Measurements from ENCODE around the gene WNK1.
"Not testable (repeated sequence)": the region's sequence is repeated elsewhere in the genome, so short reads cannot be mapped to it uniquely, and the experiment has no call there.

The WNK1 gene

DNA sequence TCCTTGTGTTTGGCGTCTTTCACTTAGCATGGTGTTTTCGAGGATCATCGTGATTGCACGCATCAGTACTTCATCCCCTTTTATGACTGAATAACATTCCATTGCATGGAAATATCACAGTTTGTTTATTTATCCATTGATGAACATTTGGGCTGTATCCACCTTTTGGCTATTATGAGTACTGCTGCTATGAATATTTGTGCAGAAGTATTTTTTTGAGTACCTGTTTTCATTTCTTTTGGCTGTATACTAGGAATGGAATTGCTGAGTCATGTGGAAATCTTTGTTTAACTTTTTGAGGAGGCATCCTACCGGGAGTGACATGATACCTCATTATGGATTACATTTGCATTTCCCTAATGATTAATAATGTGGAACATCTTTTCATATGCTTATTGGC is 66.4 kb downstream of the WNK1 start:
- DNase-seq, result no peak

DNA sequence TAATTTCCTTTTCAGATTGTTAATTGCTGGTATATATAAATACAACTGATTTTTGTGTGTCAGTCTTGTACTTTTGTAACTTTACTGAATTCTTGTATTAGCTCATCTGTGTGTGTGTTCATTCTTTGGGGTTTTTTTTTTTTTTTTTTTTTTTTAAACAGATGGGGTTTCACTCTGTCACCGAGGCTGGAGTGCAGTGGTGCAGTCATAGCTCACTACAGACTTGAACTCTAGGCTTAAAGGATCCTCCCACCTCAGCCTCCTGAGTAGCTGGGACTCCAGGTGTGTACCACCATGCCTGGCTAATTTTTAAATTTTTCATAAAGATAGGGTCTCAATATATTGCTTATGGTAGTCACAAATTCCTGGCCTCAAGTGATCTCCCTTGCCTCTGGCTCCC is 68.0 kb downstream of the WNK1 start:
- DNase-seq, result no peak

DNA sequence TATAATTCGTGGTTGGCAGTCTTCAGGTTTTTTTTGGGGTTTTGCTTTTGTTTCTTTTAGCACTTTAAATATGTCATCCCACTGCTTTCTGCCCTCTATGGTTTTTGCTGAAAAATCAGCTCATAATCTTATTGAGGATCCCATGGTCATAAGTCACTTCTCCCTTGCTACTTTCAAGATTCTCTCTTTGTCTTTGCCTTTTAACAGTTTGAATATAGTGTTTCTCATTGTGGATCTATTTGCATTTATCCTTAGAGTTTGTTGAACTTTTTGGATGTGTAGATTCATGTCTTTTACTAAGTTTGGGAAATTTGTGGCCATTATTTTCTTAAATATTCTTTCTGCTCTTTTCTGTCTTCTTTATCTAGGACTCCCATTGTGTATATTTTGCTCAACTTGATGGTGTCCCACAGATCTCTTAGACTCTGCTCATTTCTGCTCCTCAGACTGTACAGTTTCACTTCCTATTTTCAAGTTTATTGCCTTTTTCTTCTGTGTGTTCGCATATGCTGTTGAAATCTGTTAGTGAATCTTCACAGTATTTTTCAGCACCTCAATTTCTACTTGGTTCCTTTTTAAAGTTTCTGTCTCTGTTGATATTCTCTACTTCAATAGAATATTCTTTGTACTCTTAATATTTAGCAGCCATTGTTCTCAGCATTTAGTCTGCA is 70.8 kb downstream of the WNK1 start:
- DNase-seq, result no peak

DNA sequence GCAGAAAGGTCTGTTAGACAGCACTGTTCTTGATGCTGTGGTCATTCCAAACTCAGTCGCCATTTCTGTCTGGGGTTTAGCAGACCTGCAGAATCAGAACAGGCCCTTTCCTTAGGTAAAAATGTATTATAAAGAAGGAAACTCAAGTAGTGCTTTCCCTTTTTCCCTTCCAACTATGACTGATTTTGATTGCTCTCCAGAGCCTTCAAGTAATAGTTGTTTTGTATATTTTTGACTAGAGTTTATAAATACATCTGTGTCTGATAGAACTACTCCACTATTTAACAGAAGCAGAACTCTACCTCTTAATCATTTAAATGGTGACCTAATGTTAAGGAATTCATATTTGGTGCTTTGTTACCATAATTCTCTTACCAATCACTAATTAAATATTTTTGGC is 74.0 kb downstream of the WNK1 start:
- no peak for DNase-seq

DNA sequence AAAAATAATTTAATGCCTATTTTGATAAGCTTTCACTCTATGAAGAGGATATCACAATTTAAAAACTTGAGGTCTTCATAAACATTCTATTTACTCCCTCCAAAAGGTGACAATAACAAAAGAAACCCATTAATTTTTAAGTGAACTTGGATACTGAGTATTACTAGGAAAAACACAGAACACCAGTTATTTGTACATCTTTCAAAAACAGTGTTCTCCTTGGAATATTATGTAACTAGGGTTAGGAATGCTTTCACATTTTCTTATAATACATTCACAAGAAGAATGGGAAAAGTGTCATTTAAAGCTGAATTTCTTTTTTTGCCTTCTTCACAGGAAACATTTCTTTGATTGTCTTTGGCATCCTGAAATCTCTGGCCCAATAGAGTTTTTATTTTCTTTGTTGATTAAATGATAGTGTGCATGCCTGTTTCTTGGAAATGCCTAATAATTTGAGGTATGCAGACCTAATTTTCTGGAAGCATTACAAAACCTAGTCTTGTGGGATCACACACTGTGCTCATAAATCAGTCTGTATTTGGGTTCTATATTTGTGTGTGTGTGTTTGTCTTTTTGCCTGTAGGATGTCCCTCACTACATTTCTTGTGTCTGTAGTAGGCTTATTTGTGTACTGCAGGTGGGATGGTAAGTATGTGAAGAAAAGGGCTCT is 76.5 kb downstream of the WNK1 start:
- no peak for DNase-seq

DNA sequence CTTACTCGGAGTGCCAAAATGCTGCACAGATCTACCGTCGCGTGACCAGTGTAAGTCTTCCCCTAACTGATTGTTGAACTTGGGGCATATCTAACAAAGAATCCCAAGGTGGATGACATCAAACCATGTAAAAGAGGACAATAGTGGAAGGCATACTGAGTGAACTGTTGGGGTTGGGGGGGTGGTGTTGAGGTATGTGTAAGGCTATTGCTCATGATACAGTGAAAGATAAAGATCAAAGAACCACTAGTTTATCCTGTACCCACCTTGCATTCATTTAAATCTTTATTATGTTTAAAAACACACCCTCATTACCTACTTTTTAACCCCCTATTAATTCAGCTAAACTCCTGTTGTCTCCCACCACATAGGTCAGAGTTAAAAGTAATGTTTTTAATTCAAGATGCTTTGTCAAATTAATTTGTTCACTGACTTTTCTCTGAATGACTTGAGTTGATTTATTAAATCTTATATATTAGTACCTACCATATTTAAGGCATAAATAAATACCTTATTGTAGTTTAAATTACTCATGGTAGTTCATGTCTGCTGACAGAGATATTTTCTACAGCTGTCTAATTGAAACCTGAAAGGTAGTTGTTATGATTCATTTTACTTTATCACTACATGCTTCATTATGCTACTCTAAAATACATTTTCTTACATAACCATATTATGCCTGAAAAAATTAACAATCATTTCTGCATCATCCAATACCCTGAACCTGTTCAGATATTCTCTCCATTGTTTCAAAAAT is 77.9 kb downstream of the WNK1 start:
- no peak for DNase-seq

DNA sequence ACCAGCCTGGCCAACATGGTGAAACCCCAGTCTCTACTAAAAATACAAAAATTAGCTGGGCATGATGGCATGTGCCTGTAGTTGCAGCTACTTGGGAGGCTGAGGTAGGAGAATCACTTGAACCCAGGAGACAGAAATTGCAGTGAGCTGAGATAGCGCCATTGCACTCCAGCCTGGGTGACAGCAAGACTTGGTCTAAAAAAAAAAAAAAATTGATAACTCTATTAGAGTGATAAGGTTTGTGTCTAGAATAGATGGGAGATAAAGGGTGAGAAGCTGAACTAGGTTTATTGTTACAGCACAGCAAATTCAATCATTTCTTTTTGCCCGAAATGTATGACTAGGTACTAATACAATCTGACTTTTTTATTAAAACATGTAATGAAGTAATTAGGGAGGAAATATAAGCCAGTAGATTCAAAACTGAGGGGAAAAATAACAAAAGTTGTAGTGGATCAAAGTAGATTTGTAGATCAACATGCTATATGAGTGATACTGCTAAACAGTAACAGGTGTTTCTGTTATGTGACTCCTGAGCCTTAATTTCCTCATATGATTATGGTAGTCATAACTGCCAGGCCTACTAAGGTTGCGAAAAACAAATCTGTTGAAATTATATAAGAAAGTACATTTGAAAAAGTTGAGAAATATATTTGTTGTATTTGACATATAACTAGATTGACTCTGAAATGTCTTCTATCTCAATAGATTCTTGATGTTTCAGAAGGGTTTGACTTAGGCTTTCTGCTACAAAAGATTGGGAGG is 83.6 kb downstream of the WNK1 start:
- no peak for DNase-seq

DNA sequence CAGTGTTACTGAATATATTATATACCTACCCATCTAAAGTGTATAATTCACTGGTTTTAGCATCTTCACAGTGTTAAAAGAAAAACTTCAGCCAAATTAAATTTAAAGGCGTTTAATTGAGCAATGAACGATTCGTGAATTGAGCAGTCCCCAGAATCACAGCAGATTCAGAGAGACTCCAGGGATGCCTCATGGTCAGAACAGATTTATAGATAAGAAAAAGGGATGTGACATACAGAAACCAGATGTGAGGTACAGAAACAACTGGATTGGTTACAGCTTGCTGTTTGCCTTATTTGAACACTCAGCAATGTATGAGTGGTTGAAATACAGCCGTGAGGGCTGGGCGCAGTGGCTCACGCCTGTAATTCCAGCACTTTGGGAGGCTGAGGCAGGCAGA is 84.6 kb downstream of the WNK1 start:
- no peak for DNase-seq

DNA sequence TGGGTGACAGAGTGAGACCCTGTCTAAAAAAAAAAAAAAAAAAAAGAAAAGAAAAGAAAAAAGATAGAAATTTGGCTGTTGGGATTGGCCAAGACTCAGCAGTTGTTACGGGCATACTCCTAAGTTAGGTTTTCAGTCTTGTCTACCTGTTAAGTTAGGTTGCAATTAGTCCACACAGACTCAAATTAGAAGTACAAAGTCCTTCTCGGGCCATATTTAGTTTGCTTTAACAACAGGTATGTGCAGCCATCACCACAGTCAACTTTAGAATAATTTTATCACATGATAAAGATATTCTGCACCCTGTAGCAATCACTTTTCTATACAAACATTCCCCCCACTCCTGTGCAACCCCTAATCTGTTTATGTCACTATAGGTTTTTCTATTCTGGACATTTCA is 85.2 kb downstream of the WNK1 start:
- no peak for DNase-seq

DNA sequence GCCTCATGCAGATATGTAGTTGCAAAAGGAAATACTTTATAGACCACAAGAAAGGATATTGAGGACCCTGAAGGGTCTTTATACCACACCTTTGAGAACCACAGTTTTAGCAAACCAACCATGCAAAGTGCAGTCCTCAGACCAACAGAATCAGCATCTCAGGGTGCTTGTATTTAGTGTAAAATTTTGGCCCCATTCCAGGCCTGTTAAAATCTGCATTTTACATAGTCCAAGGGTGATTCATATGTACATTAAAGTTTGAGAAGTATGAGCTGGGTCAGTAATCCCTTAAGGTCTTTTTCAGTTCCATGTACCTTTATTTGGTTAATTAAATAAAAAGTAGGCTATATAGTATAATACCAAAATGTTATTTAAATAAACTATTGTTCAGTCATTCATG is 91.2 kb downstream of the WNK1 start:
- DNase-seq, result no peak

DNA sequence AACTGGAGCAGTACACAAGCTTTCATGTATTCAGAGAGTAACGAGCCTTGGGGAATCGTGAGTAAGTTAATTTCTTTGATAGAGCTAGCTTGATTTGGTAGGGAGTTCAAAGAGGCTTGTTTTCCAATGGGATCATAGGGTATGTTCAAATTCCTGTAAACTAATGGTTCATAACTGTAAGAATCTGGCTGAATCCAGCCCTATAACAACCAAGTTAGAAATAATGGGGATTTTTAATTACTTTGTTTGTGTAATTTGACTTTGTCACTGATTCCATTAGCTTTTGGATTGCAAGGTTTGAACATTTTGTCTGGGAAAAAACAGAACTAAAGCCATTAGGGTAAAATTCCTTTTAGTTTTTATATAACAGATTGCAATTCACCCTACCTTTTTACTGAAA is 94.0 kb downstream of the WNK1 start:
- no peak for DNase-seq

DNA sequence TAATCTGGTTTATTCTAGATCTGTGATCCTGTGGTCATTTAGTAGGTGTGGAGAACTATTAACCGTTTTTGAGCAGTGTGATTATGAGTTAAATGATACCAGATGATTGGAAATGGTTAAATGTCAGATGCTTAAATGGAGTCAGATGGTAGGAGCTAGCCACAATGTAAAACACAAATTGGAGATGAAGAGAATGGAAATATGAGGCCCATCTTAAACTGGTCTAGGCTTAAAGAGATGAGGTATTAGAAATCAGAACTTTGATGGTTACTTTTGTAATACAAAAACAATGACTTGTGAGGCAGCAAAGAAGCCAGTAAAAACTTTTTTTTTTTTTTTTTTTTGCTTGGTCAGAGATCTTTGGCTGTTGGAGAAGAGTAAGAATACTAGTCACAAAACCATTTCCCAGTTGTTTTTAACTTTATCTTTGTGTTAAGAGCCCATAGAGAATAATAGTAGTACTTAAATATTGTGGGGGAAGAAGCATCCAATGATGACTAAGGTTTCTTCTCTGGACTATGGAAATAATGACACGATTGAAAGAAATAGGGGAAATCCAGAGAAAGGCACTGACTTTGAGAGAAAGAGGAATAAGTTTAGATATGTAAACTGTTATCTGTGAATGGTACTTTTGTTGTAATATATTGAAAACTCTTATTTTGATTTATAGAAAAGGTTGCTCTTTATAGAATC is 95.9 kb downstream of the WNK1 start:
- DNase-seq, result no peak

DNA sequence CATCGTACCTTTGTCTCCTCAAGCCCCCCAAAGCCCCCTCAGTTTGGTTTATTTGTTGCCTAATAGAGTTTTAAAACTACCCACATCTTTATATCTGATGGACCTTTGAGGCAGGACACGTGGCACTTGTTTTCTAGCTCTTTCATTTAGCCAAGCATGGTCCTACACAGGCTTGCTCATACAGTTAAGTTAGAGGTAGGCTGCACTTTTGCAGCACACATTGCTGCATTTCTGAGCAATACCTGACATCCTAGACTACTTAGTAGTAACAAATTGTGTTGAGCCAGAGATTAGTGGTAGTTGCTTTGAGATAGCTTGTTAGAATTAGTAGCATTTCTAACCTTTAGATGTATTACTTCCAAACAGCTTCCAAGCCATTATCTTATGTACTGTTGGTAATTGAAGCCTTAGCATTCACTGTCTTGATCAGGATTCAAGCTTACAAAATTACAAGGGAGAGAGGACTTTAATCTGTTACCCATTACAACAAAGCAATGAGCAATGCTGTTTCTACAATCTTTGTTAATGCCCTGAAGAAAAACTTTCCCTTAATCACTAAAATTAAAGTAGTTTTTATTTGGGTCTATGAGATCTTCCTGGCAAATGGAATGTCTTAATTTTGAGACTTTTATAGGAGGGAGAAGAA is 96.6 kb downstream of the WNK1 start:
- DNase-seq, result no peak

DNA sequence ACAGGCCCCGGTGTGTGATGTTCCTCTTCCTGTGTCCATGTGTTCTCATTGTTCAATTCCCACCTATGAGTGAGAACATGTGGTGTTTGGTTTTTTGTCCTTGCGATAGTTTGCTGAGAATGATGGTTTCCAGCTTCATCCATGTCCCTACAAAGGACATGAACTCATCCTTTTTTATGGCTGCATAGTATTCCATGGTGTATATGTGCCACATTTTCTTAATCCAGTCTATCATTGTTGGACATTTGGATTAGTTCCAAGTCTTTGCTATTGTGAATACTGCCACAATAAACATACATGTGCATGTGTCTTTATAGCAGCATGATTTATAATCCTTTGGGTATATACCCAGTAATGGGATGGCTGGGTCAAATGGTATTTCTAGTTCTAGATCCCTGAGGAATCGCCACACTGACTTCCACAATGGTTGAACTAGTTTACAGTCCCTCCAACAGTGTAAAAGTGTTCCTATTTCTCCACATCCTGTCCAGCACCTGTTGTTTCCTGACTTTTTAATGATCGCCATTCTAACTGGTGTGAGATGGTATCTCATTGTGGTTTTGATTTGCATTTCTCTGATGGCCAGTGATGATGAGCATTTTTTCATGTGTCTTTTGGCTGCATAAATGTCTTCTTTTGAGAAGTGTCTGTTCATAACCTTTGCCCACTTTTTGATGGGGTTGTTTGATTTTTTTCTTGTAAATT is 97.5 kb downstream of the WNK1 start:
- not testable (repeated sequence) for DNase-seq

DNA sequence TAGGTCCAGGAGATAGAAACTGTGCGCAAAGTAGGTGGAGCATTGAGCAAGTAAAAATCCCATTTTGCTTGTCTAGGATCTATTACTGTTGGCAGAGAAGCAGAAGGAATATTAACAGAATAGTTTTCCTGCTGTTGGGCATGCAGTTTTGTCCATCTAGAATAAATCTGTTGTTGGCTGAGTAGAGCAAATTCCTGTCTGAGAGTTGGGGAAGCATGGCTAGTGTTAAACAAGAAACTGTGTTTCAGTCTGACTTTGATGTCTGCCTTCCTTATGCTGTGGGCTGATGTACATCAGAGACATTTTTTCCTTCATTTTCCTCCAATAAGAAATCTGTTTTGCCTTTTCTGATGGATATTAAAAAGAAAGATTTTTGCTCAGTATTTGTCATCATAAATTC is 99.0 kb downstream of the WNK1 start:
- no peak for DNase-seq

DNA sequence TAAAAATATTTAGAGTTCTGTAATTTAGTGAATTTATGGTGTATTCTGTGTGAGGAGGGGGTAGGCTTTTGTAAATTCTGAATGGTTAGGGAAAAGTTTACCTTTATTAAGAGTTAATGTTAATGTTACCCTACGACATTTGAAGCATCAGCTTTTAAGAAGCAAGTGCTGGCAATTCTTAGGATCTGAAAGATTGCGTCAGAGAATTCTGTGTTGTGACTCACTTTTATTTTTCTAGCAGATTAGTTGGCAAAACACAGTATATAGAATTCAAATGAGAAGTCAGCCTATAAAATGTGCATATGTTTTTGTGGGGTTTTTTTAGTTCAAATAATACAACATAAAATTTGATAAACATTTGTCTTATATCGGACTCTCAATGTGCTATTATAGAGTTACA is 99.5 kb downstream of the WNK1 start:
- DNase-seq, result no peak

DNA sequence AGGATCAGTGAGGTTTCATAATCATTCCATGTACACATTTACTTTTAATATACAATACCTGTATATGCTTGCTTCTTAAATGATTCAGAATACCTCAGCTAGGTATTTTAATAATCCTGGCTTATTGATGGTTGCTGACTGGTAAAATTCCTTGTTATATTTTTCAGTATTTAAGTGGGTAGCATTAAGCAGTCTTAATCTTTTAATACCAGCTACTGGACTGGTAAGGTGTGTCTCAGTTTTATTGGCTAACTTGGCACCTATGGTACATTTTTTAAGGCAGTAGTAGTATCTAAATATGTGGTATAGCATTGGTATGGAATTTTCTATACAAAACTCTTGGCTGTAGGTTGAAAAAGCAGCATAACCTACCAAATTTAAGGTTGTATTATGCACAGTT is 100.5 kb downstream of the WNK1 start:
- no peak for DNase-seq

DNA sequence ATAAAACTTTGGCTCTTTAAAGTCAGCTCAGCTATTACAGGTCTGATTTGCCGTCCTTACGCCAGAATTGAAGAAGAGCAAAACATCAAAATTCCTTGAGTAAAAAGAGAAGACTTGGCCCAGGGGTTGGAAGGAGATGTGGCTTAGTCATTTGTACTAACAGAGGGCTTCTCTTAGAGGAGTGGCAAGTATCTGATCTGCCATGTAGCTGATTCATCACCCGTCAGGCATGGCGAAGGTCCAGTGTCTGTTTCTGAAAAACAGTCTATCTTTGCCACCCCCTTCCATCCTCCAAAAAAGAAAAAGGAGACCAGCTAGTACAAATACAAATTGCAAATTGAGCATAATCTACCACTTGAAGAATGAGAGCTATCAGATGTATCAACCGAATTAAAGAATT is 105.2 kb downstream of the WNK1 start:
- no peak for DNase-seq

DNA sequence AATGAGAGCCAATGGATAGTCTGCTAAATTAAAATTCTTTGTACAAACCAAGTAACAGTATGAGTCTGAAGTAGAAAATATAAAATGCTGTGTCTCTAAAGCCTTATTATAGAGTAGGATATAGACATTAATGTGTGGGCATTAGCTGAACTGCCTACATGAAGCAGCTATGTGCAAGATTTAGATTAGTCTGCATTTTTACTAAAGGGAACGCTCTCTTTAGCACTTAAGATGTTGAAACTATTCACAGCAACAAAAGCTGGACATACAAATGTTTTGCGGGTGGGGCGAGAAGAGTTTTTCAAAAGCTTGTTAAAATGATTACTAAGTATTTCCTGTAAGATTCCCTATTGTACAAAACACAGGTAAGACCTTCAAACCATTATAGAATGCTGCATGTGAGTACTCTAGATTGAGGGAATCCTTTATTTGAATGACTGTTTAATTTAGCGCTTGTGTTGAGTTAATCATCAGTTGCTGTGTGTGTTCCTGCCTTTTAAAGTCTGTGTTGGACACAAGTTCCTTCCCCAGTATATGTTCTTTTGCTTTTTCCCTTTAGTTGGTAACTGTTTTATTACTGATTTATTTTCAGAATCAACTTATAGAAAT is 110.0 kb downstream of the WNK1 start:
- no peak for DNase-seq

DNA sequence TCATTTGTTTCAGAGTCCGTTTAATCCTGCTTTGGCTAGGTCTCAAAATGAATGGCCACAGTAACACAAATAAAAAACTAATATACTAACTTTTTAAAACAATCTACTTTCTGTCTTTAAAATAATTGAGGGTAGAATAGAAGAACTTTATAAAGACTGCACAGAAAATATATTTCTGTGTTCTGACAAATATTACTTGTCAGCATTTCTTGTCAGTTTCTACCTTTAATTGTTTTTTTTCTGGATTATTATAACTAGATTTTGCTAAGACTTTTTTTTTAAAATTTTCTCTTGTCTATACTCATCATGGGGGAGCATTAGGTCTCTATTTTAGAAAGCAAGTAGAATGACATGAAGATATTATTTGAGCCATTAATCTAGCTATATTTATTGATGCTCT is 110.9 kb downstream of the WNK1 start:
- no peak for DNase-seq

DNA sequence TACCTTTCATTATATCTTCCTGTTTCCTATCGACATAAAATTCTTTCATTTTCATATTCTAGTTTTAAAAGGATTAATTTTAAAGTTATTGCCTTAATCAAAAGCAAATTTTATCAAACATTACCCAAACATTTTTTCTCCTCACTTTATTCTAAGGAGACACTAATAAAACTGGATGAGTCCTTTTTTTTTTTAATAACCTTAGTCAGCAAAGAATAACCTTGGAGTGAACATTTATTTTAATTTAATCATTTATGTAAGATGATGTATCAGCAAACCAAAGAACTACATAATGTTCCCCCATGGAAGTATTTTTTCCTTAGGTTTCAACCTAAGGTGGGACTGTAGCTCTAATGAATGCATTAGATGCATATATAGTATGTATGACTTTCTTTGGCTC is 113.2 kb downstream of the WNK1 start:
- no peak for DNase-seq
